ENCODE data around the gene PCDH12.

GRCh38 chr5:141904551-141904950, 53.5 kb downstream of the PCDH12 start:
- TF ChIP-seq CTCF (conservative IDR thresholded peaks at IDR 0.05; ENCODE audit: low read depth, low read length) = no peak
- TF ChIP-seq EZH2 (IDR thresholded peaks at IDR 0.05; ENCODE audit: low read length, unreplicated experiment) = no peak
